Lower leg skin (tissue), 4 donors: ENCODE measurements around the gene CNTN4. TPM values are rescaled to one million over a fixed set of nuclear protein-coding genes. Genes with fewer than 3 reads are reported as not detected.

ENCODE experiments used
- DNase-seq, 2 donors: peaks; one replicate each; pipeline ENCODE4 v3.0.0-alpha.2; 2019; ENCODE audit warnings: low spot score in 2 of 2
- H3K4me3 ChIP-seq: fragments of 200-600 bp; sonication (generic); 2 replicates; pipeline ENCODE4 v1.5.1; 2017; ENCODE audit warnings: mild to moderate bottlenecking, low read depth; ENCODE audit not compliant: poor library complexity, severe bottlenecking
- CTCF ChIP-seq, 3 donors: fragments of 450-650 bp; IDR thresholded peaks; one replicate each; pipeline ENCODE4 v1.5.1; 2016; ENCODE audit warnings: antibody characterized with exemption in 3 of 3, mild to moderate bottlenecking in 3 of 3, moderate library complexity in 2 of 3
- POLR2A ChIP-seq, 2 donors: fragments of 450-650 bp; IDR thresholded peaks; one replicate each; pipeline ENCODE4 v1.6.1; 2016 to 2017; ENCODE audit warnings: antibody characterized with exemption in 2 of 2, mild to moderate bottlenecking in 1 of 2, moderate library complexity in 1 of 2
- WGBS, 2 donors: methylation state at CpG; one replicate each; pipeline ENCODE4 v1.1.5; 2018; 5-methylcytosine and 5-hydroxymethylcytosine counted together
- intact Hi-C: fragments of 100-400 bp; cut with DNase I; formaldehyde crosslinking; loops from one replicate; pipeline ENCODE4 v1.15.0; 2023; ENCODE audit warnings: low total_unique reads
- total RNA-seq, 4 donors: library from RNA; depleted of rRNA; stranded (reverse); fragments of >200 nt; gene quantifications; one replicate each; pipeline ENCODE4 v1.1.0, GENCODE V29; 2016

Gene CNTN4
- total RNA-seq, 4 donors from 2014 or later = 1.8 to 6.1 (median 2.6) TPM

GRCh38 chr3:2246873-2247648, 148.4 kb downstream of the CNTN4 start:
- intact Hi-C loops = no loop called here
- DNase-seq = no peak
- WGBS, 2 donors = 65 to 69% methylated on average over 6 of the region's 6 CpGs
- no peak overlapping the region for H3K4me3 ChIP-seq
- TF ChIP-seq POLR2A (IDR thresholded peaks at IDR 0.05) = no peak
- TF ChIP-seq CTCF (IDR thresholded peaks at IDR 0.05) = no peak

- WGBS, 2 donors = 74 to 80% methylated on average over 4 of the region's 4 CpGs
- DNase-seq = no peak
- no peak overlapping the region for H3K4me3 ChIP-seq
- intact Hi-C loops = no loop called here
- no peak for TF ChIP-seq POLR2A (IDR thresholded peaks at IDR 0.05)
- no peak for TF ChIP-seq CTCF (IDR thresholded peaks at IDR 0.05)
Measured at GRCh38 chr3:2247831-2248230, 149.2 kb downstream of the CNTN4 start.

GRCh38 chr3:2250783-2251182, 152.1 kb downstream of the CNTN4 start:
- no peak for TF ChIP-seq POLR2A (IDR thresholded peaks at IDR 0.05)
- TF ChIP-seq CTCF (IDR thresholded peaks at IDR 0.05) = no peak
- intact Hi-C loops = no loop called here
- WGBS, 2 donors = 81 to 87% methylated on average over 3 of the region's 3 CpGs

GRCh38 chr3:2261747-2262146, 163.1 kb downstream of the CNTN4 start:
- TF ChIP-seq POLR2A (IDR thresholded peaks at IDR 0.05) = no peak
- no peak for TF ChIP-seq CTCF (IDR thresholded peaks at IDR 0.05)
- 54 to 72% methylated on average over 3 of the region's 3 CpGs for WGBS, 2 donors
- H3K4me3 ChIP-seq = no peak overlapping the region
- DNase-seq = no peak
- intact Hi-C loops = no loop called here

More at GRCh38 chr3:2250783-2251182, 152.1 kb downstream of the CNTN4 start:
- DNase-seq = no peak
- H3K4me3 ChIP-seq = no peak overlapping the region

- 64 to 72% methylated on average over 4 of the region's 4 CpGs for WGBS, 2 donors
- H3K4me3 ChIP-seq = no peak overlapping the region
- intact Hi-C loops = no loop called here
- TF ChIP-seq POLR2A (IDR thresholded peaks at IDR 0.05) = no peak
- DNase-seq = no peak
Measured at GRCh38 chr3:2262204-2262603, 163.5 kb downstream of the CNTN4 start.

GRCh38 chr3:2266606-2267005, 167.9 kb downstream of the CNTN4 start:
- no peak for DNase-seq
- 73% methylated on average over 1 of the region's 1 CpG for WGBS, 2 donors
- H3K4me3 ChIP-seq = no peak overlapping the region
- TF ChIP-seq CTCF (IDR thresholded peaks at IDR 0.05) (no peak), POLR2A (IDR thresholded peaks at IDR 0.05) (no peak)
- intact Hi-C loops = no loop called here
